GM21423 (cell line): ENCODE data around the gene GIPC3.

Experiments
- ATAC-seq: cut with Tn5 transposase; IDR thresholded peaks from one replicate; pipeline ENCODE4 v1.9.1; 2021; ENCODE audit warnings: mild to moderate bottlenecking, moderate library complexity; ENCODE audit not compliant: unreplicated experiment

The GIPC3 gene

GRCh38 chr19:3634496-3635045, 49.3 kb downstream of the GIPC3 start:
- no peak for ATAC-seq

- no peak for ATAC-seq
These were observed 51.2 kb downstream of the GIPC3 start for GRCh38 chr19:3636506-3636905.

GRCh38 chr19:3636962-3637361, 51.7 kb downstream of the GIPC3 start:
- no peak for ATAC-seq

GRCh38 chr19:3637621-3638020, 52.3 kb downstream of the GIPC3 start:
- ATAC-seq: no peak

GRCh38 chr19:3638208-3639193, 53.2 kb downstream of the GIPC3 start:
- ATAC-seq: no peak

- ATAC-seq: no peak
These were observed 54.2 kb downstream of the GIPC3 start for GRCh38 chr19:3639479-3639878.

- no peak for ATAC-seq
These were observed 56.4 kb downstream of the GIPC3 start for GRCh38 chr19:3641515-3642269.

GRCh38 chr19:3642296-3642695, 57.0 kb downstream of the GIPC3 start:
- no peak for ATAC-seq
